Measurements from ENCODE around the gene ARMC12. TPM values are rescaled to one million over a fixed set of nuclear protein-coding genes. Genes with fewer than 3 reads are reported as not detected.

Gene ARMC12
- polyA plus RNA-seq, 1 donor (not counting 4 experiments of a cell fraction or from before 2014, with no cell fraction given) = 0.54 TPM

GRCh38 chr6:35782424-35782823, 45.6 kb downstream of the ARMC12 start:
- Histone ChIP-seq H3K27ac (ENCODE audit: control insufficient read depth, insufficient read depth, low read length) (no peak overlapping the region), H3K9me3 (ENCODE audit: control insufficient read depth, low read depth, low read length) (no peaks in the 10 kb centered on the region), H3K9me1 (ENCODE audit: control insufficient read depth, extremely low read depth, insufficient read depth, low read length) (no peaks in the 10 kb centered on the region), H4K20me1 (ENCODE audit: control insufficient read depth, extremely low read depth, insufficient read depth, low read length) (no peaks in the 10 kb centered on the region), H3K27me3 (ENCODE audit: control insufficient read depth, extremely low read depth, insufficient read depth, low read length) (peaks cover 22% of the 10 kb centered on the region), H3K79me2 (ENCODE audit: control insufficient read depth, insufficient read depth, low read length) (no peaks in the 10 kb centered on the region), H2AFZ (ENCODE audit: control insufficient read depth, low read length) (no peak overlapping the region), H3K9ac (ENCODE audit: control insufficient read depth, extremely low read depth, insufficient read depth, low read length) (no peak overlapping the region), H3K4me3 (ENCODE audit: control insufficient read depth in 2 of 3, extremely low read depth in 1 of 3, insufficient read depth in 2 of 3, low read depth in 1 of 3, low read length in 3 of 3) (no peak overlapping the region), H3K4me2 (ENCODE audit: control insufficient read depth, extremely low read depth, insufficient read depth, low read depth, low read length) (no peak overlapping the region), H3K4me1 (ENCODE audit: control insufficient read depth, extremely low read depth, insufficient read depth, low read length) (peaks cover 6% of the 10 kb centered on the region), H3K36me3 (ENCODE audit: control insufficient read depth in 2 of 2, extremely low read depth in 1 of 2, insufficient read depth in 2 of 2, low read length in 2 of 2) (no peaks in the 10 kb centered on the region)
- DNase-seq (ENCODE audit: low read depth, low spot score) = no peak
- no peak for FAIRE-seq
- TF ChIP-seq EZH2 (IDR thresholded peaks at IDR 0.05; ENCODE audit: low read length) (no peak), CTCF (optimal IDR thresholded peaks at IDR 0.05 in 1 of 3, IDR thresholded peaks at IDR 0.05 in 1 of 3, conservative IDR thresholded peaks at IDR 0.05 in 1 of 3; ENCODE audit: extremely low read depth in 1 of 3, insufficient read depth in 2 of 3, low read length in 3 of 3) (no peak)
- dilution Hi-C loops (cut with MboI; ENCODE audit: extremely low pct_ligation_motif_present, low sequenced_read_pairs) = no loop called here

GRCh38 chr6:35784200-35784599, 47.4 kb downstream of the ARMC12 start:
- FAIRE-seq = no peak
- Histone ChIP-seq H4K20me1 (ENCODE audit: control insufficient read depth, extremely low read depth, insufficient read depth, low read length) (no peaks in the 10 kb centered on the region), H3K9me1 (ENCODE audit: control insufficient read depth, extremely low read depth, insufficient read depth, low read length) (no peaks in the 10 kb centered on the region), H2AFZ (ENCODE audit: control insufficient read depth, low read length) (no peak overlapping the region), H3K27ac (ENCODE audit: control insufficient read depth, insufficient read depth, low read length) (no peak overlapping the region), H3K9me3 (ENCODE audit: control insufficient read depth, low read depth, low read length) (no peaks in the 10 kb centered on the region), H3K4me3 (ENCODE audit: control insufficient read depth in 2 of 3, extremely low read depth in 1 of 3, insufficient read depth in 2 of 3, low read depth in 1 of 3, low read length in 3 of 3) (no peak overlapping the region), H3K9ac (ENCODE audit: control insufficient read depth, extremely low read depth, insufficient read depth, low read length) (no peak overlapping the region), H3K4me2 (ENCODE audit: control insufficient read depth, extremely low read depth, insufficient read depth, low read depth, low read length) (no peak overlapping the region), H3K4me1 (ENCODE audit: control insufficient read depth, extremely low read depth, insufficient read depth, low read length) (peaks cover 6% of the 10 kb centered on the region), H3K79me2 (ENCODE audit: control insufficient read depth, insufficient read depth, low read length) (no peaks in the 10 kb centered on the region), H3K27me3 (ENCODE audit: control insufficient read depth, extremely low read depth, insufficient read depth, low read length) (peaks cover 33% of the 10 kb centered on the region), H3K36me3 (ENCODE audit: control insufficient read depth in 2 of 2, extremely low read depth in 1 of 2, insufficient read depth in 2 of 2, low read length in 2 of 2) (no peaks in the 10 kb centered on the region)
- DNase-seq (ENCODE audit: low read depth, low spot score) = no peak
- dilution Hi-C loops (cut with MboI; ENCODE audit: extremely low pct_ligation_motif_present, low sequenced_read_pairs) = no loop called here
- no peak for TF ChIP-seq CTCF (optimal IDR thresholded peaks at IDR 0.05 in 1 of 3, IDR thresholded peaks at IDR 0.05 in 1 of 3, conservative IDR thresholded peaks at IDR 0.05 in 1 of 3; ENCODE audit: extremely low read depth in 1 of 3, insufficient read depth in 2 of 3, low read length in 3 of 3)
- no peak for TF ChIP-seq EZH2 (IDR thresholded peaks at IDR 0.05; ENCODE audit: low read length)
